Stimulated activated effector memory CD8-positive, alpha-beta T cell treated with anti-CD3 and anti-CD28 coated beads, Interleukin-12 subunit alpha, Interleukin-12 subunit beta, amount 100 ng/mL, for 72 hours (primary cell): ENCODE data around the gene MICU2.
"Not testable (repeated sequence)": the region's sequence is repeated elsewhere in the genome, so short reads cannot be mapped to it uniquely, and the experiment has no call there.

Experiments
- ATAC-seq: fragments of 150-1000 bp; cut with Tn5 transposase; 2 replicates; pipeline ENCODE4 v1.10.0; 2021
- DNase-seq, 2 donors: peaks; one replicate each; pipeline ENCODE4 v3.0.0; 2021 to 2022; ENCODE audit warnings: low spot score in 2 of 2
- H3K27ac Mint-ChIP-seq: one replicate; pipeline ENCODE4 v1.8.0; 2022; ENCODE audit warnings: mild to moderate bottlenecking, mixed read lengths
- H3K36me3 Mint-ChIP-seq: one replicate; pipeline ENCODE4 v1.8.0; 2022; ENCODE audit warnings: mild to moderate bottlenecking, mixed read lengths
- H3K4me1 Mint-ChIP-seq: one replicate; pipeline ENCODE4 v1.8.0; 2022; ENCODE audit warnings: mixed read lengths
- H3K4me3 Mint-ChIP-seq: one replicate; pipeline ENCODE4 v1.8.0; 2022; ENCODE audit warnings: mild to moderate bottlenecking, mixed read lengths
- H3K9me3 Mint-ChIP-seq: one replicate; pipeline ENCODE4 v1.8.0; 2022; ENCODE audit warnings: mixed read lengths

The MICU2 gene

GRCh38 chr13:21610687-21611086 is 6.7 kb upstream of the MICU2 start:
- DNase-seq (no peak), ATAC-seq (no peak)
- H3K4me3 Mint-ChIP-seq: no peak overlapping the region
- H3K9me3 Mint-ChIP-seq: no peaks in the 10 kb centered on the region
- H3K27ac Mint-ChIP-seq: no peak overlapping the region
- H3K36me3 Mint-ChIP-seq: no peaks in the 10 kb centered on the region
- no peaks in the 10 kb centered on the region for H3K4me1 Mint-ChIP-seq

- H3K4me3 Mint-ChIP-seq: no peak overlapping the region
- H3K9me3 Mint-ChIP-seq: peaks cover 2% of the 10 kb centered on the region
- no peak overlapping the region for H3K27ac Mint-ChIP-seq
- H3K36me3 Mint-ChIP-seq: peaks cover 11% of the 10 kb centered on the region
- ATAC-seq: no peak
- DNase-seq: no peak
- peaks cover 12% of the 10 kb centered on the region for H3K4me1 Mint-ChIP-seq
Observed at GRCh38 chr13:21608961-21609360, 5.0 kb upstream of the MICU2 start.

GRCh38 chr13:21606796-21607195 is 2.8 kb upstream of the MICU2 start:
- Mint-ChIP-seq H3K9me3 (peaks cover 2% of the 10 kb centered on the region), H3K4me3 (no peak overlapping the region), H3K4me1 (peaks cover 12% of the 10 kb centered on the region), H3K27ac (no peak overlapping the region), H3K36me3 (peaks cover 25% of the 10 kb centered on the region)
- no peak for DNase-seq
- no peak for ATAC-seq

GRCh38 chr13:21606251-21606650 is 2.3 kb upstream of the MICU2 start:
- peaks cover 17% of the 10 kb centered on the region for H3K4me1 Mint-ChIP-seq
- H3K4me3 Mint-ChIP-seq: no peak overlapping the region
- peaks cover 2% of the 10 kb centered on the region for H3K9me3 Mint-ChIP-seq
- H3K36me3 Mint-ChIP-seq: peaks cover 30% of the 10 kb centered on the region
- DNase-seq (no peak), ATAC-seq (no peak)
- H3K27ac Mint-ChIP-seq: no peak overlapping the region

GRCh38 chr13:21596722-21597121 is 7.2 kb downstream of the MICU2 start:
- no peak overlapping the region for H3K27ac Mint-ChIP-seq

GRCh38 chr13:21595546-21595822 is 8.5 kb downstream of the MICU2 start:
- H3K4me1 Mint-ChIP-seq: peaks cover 69% of the 10 kb centered on the region
- H3K36me3 Mint-ChIP-seq: peaks cover 12% of the 10 kb centered on the region
- no peak overlapping the region for H3K4me3 Mint-ChIP-seq
- peak; percentile 55 for ATAC-seq
- DNase-seq: no peak
- H3K27ac Mint-ChIP-seq: no peak overlapping the region
- H3K9me3 Mint-ChIP-seq: no peaks in the 10 kb centered on the region

More at GRCh38 chr13:21596722-21597121, 7.2 kb downstream of the MICU2 start:
- no peaks in the 10 kb centered on the region for H3K9me3 Mint-ChIP-seq
- DNase-seq: no peak
- ATAC-seq: no peak
- peaks cover 23% of the 10 kb centered on the region for H3K36me3 Mint-ChIP-seq
- H3K4me1 Mint-ChIP-seq: peaks cover 64% of the 10 kb centered on the region
- no peak overlapping the region for H3K4me3 Mint-ChIP-seq

GRCh38 chr13:21594715-21595545 is 9.0 kb downstream of the MICU2 start:
- DNase-seq (no peak), ATAC-seq (no peak)
- H3K4me1 Mint-ChIP-seq: peaks cover 66% of the 10 kb centered on the region
- H3K36me3 Mint-ChIP-seq: peaks cover 12% of the 10 kb centered on the region
- H3K9me3 Mint-ChIP-seq: no peaks in the 10 kb centered on the region
- no peak overlapping the region for H3K4me3 Mint-ChIP-seq
- no peak overlapping the region for H3K27ac Mint-ChIP-seq

- not testable (repeated sequence) for ATAC-seq, DNase-seq, H3K9me3 Mint-ChIP-seq, H3K4me3 Mint-ChIP-seq, H3K27ac Mint-ChIP-seq
- Mint-ChIP-seq H3K36me3 (peaks cover 11% of the 10 kb centered on the region), H3K4me1 (peaks cover 87% of the 10 kb centered on the region)
Observed at GRCh38 chr13:21590665-21591456, 13.1 kb downstream of the MICU2 start.

- Mint-ChIP-seq H3K36me3 (peaks cover 11% of the 10 kb centered on the region), H3K4me1 (peaks cover 82% of the 10 kb centered on the region), H3K9me3 (no peaks in the 10 kb centered on the region), H3K4me3 (no peak overlapping the region), H3K27ac (no peak overlapping the region)
- no peak for DNase-seq
- no peak for ATAC-seq
Observed at GRCh38 chr13:21590231-21590630, 13.7 kb downstream of the MICU2 start.

- DNase-seq, H3K4me3 Mint-ChIP-seq, H3K27ac Mint-ChIP-seq, ATAC-seq, H3K9me3 Mint-ChIP-seq: not testable (repeated sequence)
- Mint-ChIP-seq H3K36me3 (peaks cover 11% of the 10 kb centered on the region), H3K4me1 (peaks cover 80% of the 10 kb centered on the region)
Observed at GRCh38 chr13:21589510-21589909, 14.5 kb downstream of the MICU2 start.

- not testable (repeated sequence) for H3K36me3 Mint-ChIP-seq, H3K27ac Mint-ChIP-seq, DNase-seq, H3K9me3 Mint-ChIP-seq, H3K4me3 Mint-ChIP-seq, ATAC-seq
- H3K4me1 Mint-ChIP-seq: peaks cover 69% of the 10 kb centered on the region
Observed at GRCh38 chr13:21588411-21588810, 15.6 kb downstream of the MICU2 start.

GRCh38 chr13:21584973-21585592 is 18.9 kb downstream of the MICU2 start:
- H3K36me3 Mint-ChIP-seq: peaks cover 6% of the 10 kb centered on the region
- DNase-seq (no peak), ATAC-seq (no peak)
- H3K9me3 Mint-ChIP-seq: peaks cover 4% of the 10 kb centered on the region
- no peak overlapping the region for H3K4me3 Mint-ChIP-seq
- H3K27ac Mint-ChIP-seq: no peak overlapping the region
- peaks cover 62% of the 10 kb centered on the region for H3K4me1 Mint-ChIP-seq

- Mint-ChIP-seq H3K4me1 (peaks cover 50% of the 10 kb centered on the region), H3K9me3 (peaks cover 4% of the 10 kb centered on the region), H3K27ac (no peak overlapping the region), H3K4me3 (no peak overlapping the region), H3K36me3 (peaks cover 6% of the 10 kb centered on the region)
- DNase-seq (no peak), ATAC-seq (no peak)
Observed at GRCh38 chr13:21583478-21583877, 20.5 kb downstream of the MICU2 start.

- peak overlapping the region; percentile 83 for H3K27ac Mint-ChIP-seq
- H3K36me3 Mint-ChIP-seq: no peaks in the 10 kb centered on the region
- no peak for ATAC-seq
- H3K9me3 Mint-ChIP-seq: peaks cover 4% of the 10 kb centered on the region
- H3K4me3 Mint-ChIP-seq: no peak overlapping the region
- H3K4me1 Mint-ChIP-seq: peaks cover 37% of the 10 kb centered on the region
- no peak for DNase-seq
Observed at GRCh38 chr13:21580736-21581135, 23.2 kb downstream of the MICU2 start.

GRCh38 chr13:21579754-21580316 is 24.1 kb downstream of the MICU2 start:
- Mint-ChIP-seq H3K36me3 (no peaks in the 10 kb centered on the region), H3K4me1 (peaks cover 35% of the 10 kb centered on the region), H3K27ac (peak overlapping the region; percentile 83), H3K4me3 (peak overlapping the region; percentile 38), H3K9me3 (peaks cover 4% of the 10 kb centered on the region)
- ATAC-seq: peak; percentile 99
- DNase-seq: no peak
